Endothelial cell of hepatic sinusoid (primary cell): ENCODE data around the gene IFNA8.
"Not testable (repeated sequence)": the region's sequence is repeated elsewhere in the genome, so short reads cannot be mapped to it uniquely, and the experiment has no call there.

Experiments used
- in situ Hi-C: cut with HindIII; loops from 2 replicates; pipeline ENCODE4 v1.10.0; 2017; ENCODE audit warnings: low sequenced_read_pairs

IFNA8 gene

DNA sequence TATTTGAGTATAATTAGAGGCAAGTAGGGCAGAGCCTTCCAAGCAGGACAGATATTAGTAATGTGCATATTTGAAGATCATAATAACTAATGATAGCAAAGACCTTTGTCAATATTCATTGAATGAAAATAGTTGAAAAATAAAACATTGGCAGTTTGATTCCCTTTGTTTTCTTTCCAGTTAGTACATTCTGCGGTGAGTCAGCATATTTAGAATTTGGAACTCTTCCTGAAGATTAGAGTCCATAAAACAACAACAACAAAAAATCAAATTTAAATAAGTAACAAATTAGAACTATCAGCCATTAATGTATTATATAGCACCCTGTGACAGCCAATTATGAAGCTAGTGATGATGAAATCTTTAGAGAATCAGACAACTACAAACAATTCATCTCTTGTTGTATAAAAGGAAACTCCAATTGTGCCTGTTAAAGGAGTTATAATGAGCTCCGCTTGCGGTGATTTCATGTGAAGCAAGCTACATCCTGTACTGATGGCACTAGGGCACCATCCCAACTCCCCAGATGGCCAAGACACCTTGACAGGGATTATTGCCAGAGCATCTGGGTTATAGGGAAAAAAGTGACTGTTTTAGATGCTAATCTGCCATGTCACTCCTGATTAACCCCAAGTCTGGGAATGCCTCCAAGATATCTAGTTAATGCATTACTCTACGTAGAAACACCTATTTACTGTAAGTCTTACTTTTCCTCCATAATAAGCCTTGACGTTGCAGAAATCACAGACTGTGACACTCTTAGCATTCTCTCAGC, 6.8 kb downstream of the IFNA8 start:
- in situ Hi-C loops: no loop called here

DNA sequence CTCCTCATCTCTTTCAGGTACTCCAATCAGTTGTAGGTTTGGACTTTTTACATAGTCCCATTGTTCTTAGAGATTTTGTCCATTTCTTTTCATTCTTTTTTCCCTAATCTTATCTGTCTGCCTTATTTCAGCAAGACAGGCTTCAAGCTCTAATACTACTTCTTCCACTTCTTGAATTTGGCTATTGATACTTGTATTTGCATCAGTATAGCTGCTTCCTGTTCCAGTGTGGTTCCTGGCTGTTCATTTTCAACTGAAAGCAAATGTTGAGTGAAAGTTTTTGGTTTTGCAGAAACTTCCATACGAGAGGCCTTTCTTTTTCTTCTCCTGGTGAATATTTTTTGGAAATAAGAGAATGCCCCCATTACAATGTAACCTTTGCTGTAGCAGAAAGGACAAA, 19.3 kb downstream of the IFNA8 start:
- in situ Hi-C loops: no loop called here

DNA sequence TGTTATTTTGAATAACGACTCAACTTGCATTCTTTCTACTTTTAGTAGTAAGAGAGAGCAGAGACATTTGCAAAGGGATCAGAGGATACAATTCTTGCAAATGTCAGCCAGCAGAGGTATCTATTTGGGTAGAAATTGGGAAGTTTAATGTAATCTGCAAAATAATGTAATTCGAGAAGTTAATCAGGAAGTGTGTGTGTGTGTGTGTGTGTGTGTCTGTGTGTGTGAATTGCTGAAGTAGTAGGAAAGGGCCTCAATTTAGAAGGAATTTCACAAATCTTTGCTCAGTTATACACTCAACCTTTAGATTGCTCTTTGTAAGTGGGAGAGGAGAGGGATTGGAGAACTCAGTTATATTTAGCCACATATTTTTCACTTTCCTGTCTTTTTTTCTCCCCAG, 20.3 kb downstream of the IFNA8 start:
- in situ Hi-C loops: no loop called here

DNA sequence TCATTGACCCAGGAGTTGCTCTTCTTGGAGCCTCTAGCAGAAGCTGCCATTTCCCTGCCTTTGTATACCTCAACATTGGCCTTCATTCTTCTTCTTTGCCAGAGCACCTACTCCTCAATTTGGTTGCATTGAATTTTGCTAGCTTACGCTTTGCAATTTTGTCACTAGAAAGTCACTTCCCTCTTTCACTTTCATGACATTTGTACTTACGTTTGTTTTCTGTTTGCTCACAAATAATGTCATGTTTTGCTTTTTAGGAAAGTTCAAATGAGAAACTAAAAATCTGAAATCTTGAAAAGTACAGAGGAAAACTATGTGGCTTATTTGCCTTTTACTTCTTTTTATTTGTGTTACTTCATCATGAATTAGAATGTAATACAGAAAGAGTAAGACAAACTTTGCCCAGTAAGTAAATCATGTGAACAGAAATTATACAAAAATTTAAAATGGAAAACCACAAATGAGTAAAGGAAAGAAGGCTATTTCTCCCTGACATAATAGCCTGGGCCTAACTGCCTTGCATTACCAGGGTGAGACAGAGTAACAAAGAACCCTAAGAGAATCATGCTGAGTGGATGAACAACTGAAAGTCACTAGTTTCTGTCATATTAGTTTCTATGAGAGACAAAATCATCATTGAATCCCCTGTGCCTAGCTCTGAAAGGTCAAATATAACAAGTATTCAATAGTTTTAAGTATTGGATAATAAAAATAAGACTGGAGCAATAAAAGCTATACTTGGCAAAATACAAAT, 23.9 kb downstream of the IFNA8 start:
- in situ Hi-C loops: no loop called here

DNA sequence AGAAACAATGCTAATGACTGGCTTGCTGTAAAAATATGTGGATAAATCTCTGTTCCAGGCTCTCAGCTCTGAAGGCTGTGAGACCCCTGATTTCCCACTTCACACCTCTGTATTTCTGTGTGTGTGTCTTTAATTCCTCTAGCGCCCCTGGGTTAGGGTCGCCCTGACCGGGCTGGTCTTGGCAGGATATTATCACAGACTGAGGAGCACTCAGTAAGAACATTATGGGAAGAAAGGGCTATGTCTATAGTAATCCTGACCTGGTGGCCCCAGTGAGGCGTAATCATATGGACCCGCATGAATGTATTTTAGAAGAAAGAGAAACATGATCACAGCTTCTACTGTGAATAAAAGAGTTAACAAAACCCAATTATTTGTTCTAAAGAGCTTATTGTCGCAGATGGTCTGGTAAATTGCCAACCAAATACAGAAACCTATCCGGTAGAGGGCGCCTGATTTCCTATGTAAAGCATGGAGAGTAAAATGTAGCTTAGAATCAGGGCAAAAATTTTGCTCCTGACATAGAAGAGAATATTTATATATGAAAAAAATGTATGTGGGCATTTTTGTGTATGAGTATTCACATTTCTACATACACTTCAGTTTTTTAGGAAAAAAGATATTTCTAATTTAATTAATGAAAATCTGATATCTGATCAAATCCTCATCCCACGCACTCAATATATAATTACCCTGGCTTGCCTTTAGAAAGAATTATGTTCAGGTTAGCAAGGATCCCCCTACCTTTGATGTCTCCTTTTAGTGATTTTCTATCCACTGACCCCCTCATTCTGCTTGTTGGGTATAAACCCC, 25.5 kb downstream of the IFNA8 start:
- in situ Hi-C loops: loop anchor here (5.0 kb wide), 1 partner anchor 92 kb away; no protein-coding TSS in a partner anchor

DNA sequence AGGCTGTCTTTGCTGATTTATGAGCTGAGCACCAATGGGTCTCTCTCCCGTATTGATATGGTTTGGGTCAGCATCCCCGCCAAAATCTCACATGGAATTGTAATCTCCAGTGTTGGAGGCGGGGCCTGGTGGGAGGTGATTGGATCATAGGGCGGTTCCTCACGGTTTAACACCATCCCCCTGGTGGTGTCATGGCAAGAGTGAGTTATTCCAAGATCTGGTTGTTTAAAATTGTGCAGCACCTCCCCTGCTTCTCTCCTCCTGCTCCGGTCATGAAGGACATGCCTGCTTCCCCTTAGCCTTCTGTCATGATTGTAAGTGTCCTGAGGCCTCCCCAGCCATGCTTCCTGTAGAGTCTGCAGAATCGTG, 26.1 kb downstream of the IFNA8 start:
- in situ Hi-C loops: loop anchor here (5.0 kb wide), 1 partner anchor 93 kb away; no protein-coding TSS in a partner anchor

DNA sequence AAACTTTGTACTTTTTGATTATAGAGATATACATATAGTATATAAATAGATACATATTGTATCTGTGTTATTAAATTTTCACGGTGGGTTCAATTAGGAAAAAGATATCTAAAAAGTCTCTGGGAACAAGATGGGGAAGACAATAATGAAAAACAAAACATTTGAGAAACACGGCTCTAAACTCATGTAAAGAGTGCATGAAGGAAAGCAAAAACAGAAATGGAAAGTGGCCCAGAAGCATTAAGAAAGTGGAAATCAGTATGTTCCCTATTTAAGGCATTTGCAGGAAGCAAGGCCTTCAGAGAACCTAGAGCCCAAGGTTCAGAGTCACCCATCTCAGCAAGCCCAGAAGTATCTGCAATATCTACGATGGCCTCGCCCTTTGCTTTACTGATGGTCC, 31.2 kb downstream of the IFNA8 start, which contains the start of gene IFNA1:
Gene IFNA1, plus strand, starts transcription at position 301 of the 400 bp plus-strand sequence. Its CDS starts 69 bp downstream, at position 370.
- in situ Hi-C loops: no loop called here

DNA sequence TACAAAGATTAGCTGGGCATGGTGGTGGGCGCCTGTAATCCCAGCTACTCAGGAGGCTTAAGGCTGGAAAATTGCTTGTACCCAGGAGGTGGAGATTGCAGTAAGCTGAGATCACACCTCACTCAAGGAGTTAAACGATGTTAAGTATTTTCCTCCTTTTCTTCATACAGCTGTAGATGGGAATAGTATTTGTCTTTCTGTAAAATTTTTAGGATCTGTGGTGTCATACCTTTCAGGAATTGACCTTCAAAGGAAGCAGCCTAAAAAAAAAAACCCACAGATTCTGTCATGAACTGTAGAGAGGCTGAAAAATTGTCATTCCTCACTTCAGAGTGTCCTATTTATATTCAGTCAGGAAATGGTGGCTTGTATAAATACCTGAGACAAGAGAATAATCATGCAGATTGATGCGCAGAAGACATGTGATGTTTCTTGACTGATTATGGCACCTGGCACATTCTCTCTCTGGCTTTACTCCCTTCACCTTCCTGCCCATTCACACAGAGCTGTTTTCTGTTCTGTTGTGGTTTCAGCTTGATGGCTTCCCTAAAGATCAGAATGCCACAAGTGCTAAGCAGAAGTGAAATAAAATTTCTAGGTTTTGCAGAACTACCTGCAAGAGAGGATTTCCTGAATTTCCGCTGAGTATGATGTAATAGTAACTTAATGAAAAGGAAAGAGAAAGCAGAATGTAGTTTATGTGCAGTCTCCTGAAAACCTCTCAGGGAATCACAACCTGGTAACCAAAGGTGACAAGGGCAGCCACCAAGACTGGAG, 35.1 kb downstream of the IFNA8 start:
- in situ Hi-C loops: no loop called here

DNA sequence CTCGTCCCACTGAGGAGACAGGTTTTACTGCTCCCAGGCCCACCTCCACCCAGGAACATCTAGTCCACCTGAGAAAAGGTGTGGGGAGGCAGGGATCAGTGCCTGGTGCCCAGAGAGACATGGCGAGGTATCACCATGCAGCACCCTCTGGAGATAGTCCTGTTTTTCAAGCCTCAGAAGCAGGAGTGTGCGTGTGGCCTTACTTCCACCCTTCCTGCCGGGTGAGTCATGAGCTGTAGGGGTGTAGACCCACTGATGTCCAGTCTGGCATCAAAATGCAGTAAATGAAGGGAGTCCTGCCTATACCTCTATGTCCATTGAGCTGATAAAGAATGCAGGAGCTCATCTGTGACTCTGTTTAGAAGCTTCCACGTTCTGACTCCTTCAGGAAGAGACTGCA, 40.4 kb downstream of the IFNA8 start:
- in situ Hi-C loops: not testable (repeated sequence)

DNA sequence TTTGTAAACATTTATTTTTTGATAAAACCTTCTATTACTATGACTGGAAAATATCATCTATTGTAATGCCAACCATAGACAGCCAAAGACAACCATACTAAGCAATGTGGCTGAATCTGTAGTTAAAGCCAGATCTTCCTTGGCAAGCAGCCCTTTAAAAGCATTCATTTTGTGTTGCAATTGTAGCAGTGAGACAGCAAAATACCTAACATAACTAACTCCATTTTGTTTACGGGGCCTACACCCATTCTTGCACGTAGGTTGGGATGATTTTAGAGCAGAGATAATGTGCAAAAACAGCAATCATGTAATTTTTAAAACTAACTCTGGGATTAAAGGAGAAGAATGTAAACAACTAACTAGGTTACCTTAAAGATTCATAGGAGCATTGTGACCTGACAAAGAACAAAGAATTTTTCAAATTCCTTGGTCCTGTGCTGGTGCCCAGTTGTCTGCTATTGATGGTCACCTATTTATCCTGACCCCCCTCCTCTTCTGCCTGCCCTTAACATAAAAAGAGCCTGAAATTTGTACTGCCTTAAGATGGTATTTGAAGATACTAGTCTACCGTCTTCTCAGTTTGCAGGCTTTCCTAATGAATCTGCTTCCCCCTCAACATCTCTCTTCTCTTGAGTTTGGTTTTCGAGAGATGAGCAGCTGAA, 41.9 kb downstream of the IFNA8 start:
- in situ Hi-C loops: no loop called here

DNA sequence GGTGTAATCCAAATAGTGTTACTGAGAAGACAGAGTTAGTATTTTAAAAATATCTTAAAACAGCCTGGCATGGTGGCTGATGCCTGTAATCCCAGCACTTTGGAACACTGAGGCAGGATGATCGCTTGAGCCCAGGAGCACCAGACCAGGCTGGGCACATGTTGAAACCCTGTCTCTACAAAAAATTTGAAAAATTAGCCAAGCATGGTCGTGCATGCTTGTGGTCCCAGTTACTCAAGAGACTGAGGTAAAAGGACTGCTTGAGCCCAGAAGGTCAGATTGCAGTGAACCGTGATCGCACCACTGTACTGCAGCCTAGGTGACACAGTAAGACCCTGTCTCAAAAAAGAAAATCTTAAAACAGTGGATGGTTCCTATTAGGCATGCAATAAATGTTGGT, 43.8 kb downstream of the IFNA8 start:
- in situ Hi-C loops: no loop called here

DNA sequence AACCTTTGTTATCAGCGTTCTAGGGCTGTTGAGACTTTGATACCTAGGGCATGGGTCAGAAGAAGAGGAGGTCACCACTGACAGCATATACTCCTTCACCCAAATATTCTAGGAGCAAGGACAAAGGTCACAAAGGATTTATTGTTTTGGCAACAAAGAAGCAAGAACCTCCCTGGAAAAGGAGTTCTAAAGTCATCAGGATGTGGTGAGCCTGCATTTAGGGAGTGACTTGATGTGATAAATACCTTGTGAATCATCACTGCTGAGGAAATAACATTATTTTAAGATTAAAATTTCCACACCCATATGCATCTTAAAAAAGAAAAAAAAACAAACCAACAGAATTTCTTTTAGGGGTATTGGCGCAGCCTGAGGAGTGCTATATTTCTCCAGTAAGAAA, 45.2 kb downstream of the IFNA8 start:
- in situ Hi-C loops: no loop called here

DNA sequence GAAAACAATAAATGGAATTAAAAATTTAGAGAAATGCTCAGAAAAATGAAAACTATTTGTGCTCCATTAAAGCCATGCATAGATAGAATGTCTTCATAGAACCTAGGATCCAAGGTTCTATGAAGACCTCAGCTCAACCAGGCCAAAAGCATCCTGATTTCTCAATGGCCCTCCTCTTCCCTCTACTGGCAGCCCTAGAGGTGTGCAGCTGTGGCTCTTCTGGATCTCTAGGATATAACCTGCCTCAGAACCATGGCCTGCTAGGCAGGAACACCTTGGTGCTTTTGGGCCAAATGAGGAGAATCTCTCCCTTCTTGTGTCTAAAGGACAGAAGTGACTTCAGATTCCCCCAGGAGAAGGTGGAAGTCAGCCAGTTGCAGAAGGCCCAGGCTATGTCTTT, 46.4 kb downstream of the IFNA8 start:
- in situ Hi-C loops: no loop called here
